Breast epithelium (tissue), 3 donors: Measurements from ENCODE around the gene LZIC.

Source experiments
- POLR2A ChIP-seq: fragments of 450-650 bp; IDR thresholded peaks from one replicate; pipeline ENCODE4 v1.6.1; 2016; ENCODE audit warnings: antibody characterized with exemption, mild to moderate bottlenecking, moderate library complexity
- POLR2AphosphoS5 ChIP-seq, 3 donors: sonication (generic); formaldehyde crosslinking; IDR thresholded peaks; one replicate each; pipeline ENCODE4 v1.6.1; 2017; ENCODE audit warnings: antibody characterized with exemption in 3 of 3
- TF ChIP-seq, protein P1 (sequence below), 3 donors: fragments of 450-650 bp; IDR thresholded peaks; one replicate each; pipeline ENCODE4 v1.5.1; 2016 to 2017; ENCODE audit warnings: antibody characterized with exemption in 3 of 3, mild to moderate bottlenecking in 3 of 3, moderate library complexity in 3 of 3

DNA sequence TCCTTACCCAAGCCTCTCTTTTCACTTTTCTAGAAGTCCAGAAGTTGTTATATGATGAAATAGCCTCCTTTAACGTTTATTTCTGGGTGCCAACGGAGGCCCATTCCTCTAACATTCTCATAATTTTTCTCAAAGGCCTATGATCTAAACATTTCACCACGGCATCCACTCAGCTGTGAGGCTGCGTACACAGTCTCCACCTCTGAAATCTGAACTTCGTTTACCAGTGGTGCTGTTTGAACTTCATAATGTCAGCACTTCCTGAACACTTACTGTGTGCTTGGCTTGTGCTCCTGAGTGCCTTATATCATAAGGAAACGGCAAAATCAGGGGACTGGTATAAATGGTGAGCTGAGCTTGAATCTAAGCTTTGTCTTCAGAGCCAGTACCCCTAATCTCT, 41.8 kb upstream of the LZIC start:
- TF ChIP-seq, protein P1, sequence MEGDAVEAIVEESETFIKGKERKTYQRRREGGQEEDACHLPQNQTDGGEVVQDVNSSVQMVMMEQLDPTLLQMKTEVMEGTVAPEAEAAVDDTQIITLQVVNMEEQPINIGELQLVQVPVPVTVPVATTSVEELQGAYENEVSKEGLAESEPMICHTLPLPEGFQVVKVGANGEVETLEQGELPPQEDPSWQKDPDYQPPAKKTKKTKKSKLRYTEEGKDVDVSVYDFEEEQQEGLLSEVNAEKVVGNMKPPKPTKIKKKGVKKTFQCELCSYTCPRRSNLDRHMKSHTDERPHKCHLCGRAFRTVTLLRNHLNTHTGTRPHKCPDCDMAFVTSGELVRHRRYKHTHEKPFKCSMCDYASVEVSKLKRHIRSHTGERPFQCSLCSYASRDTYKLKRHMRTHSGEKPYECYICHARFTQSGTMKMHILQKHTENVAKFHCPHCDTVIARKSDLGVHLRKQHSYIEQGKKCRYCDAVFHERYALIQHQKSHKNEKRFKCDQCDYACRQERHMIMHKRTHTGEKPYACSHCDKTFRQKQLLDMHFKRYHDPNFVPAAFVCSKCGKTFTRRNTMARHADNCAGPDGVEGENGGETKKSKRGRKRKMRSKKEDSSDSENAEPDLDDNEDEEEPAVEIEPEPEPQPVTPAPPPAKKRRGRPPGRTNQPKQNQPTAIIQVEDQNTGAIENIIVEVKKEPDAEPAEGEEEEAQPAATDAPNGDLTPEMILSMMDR (IDR thresholded peaks at IDR 0.05), result no peak
- TF ChIP-seq POLR2AphosphoS5 (IDR thresholded peaks at IDR 0.05) (no peak), POLR2A (no peak)
